ENCODE results near the gene HTR4. TPM values are rescaled to one million over a fixed set of nuclear protein-coding genes. Genes with fewer than 3 reads are reported as not detected.

The HTR4 gene
- total RNA-seq, 3 donors from 2014 or later, result 15.0 to 18.8 (median 17.3) TPM

GRCh38 chr5:148561801-148562311, 92.5 kb downstream of the HTR4 start:
- no peak for TF ChIP-seq CTCF (IDR thresholded peaks at IDR 0.05)
- Histone ChIP-seq H3K4me3 (no peak overlapping the region), H3K9me3 (no peaks in the 10 kb centered on the region), H3K4me1 (ENCODE audit: low read depth) (no peaks in the 10 kb centered on the region), H3K36me3 (ENCODE audit: low read depth) (no peaks in the 10 kb centered on the region)
- ATAC-seq, result peak; percentile 71
- peak in 1 of 3 donors; percentile 18 for DNase-seq
- intact Hi-C loops (cut with DNase I, micrococcal nuclease), result no loop called here

- ATAC-seq (peak; percentile 58), DNase-seq (peak; percentile 38 to 58 (median 41))
- Histone ChIP-seq H3K36me3 (ENCODE audit: low read depth) (no peaks in the 10 kb centered on the region), H3K9me3 (no peaks in the 10 kb centered on the region), H3K4me1 (ENCODE audit: low read depth) (no peaks in the 10 kb centered on the region), H3K4me3 (no peak overlapping the region)
- intact Hi-C loops (cut with DNase I, micrococcal nuclease), result no loop called here
- TF ChIP-seq CTCF (IDR thresholded peaks at IDR 0.05), result no peak
These were observed 94.9 kb downstream of the HTR4 start for GRCh38 chr5:148559461-148559860.

GRCh38 chr5:148558892-148559291, 95.4 kb downstream of the HTR4 start:
- no peak for DNase-seq
- no peak for TF ChIP-seq CTCF (IDR thresholded peaks at IDR 0.05)
- ATAC-seq, result peak; percentile 41

GRCh38 chr5:148556835-148557234, 97.5 kb downstream of the HTR4 start:
- DNase-seq, result no peak
- Histone ChIP-seq H3K36me3 (ENCODE audit: low read depth) (no peaks in the 10 kb centered on the region), H3K4me1 (ENCODE audit: low read depth) (no peaks in the 10 kb centered on the region), H3K4me3 (no peak overlapping the region), H3K9me3 (no peaks in the 10 kb centered on the region)
- TF ChIP-seq CTCF (IDR thresholded peaks at IDR 0.05), result no peak
- intact Hi-C loops (cut with DNase I, micrococcal nuclease), result no loop called here
- ATAC-seq, result no peak

More at GRCh38 chr5:148558892-148559291, 95.4 kb downstream of the HTR4 start:
- Histone ChIP-seq H3K9me3 (no peaks in the 10 kb centered on the region), H3K36me3 (ENCODE audit: low read depth) (no peaks in the 10 kb centered on the region), H3K4me3 (no peak overlapping the region), H3K4me1 (ENCODE audit: low read depth) (no peaks in the 10 kb centered on the region)
- intact Hi-C loops (cut with DNase I, micrococcal nuclease), result no loop called here

- intact Hi-C loops (cut with DNase I, micrococcal nuclease), result no loop called here
- Histone ChIP-seq H3K4me1 (ENCODE audit: low read depth) (no peaks in the 10 kb centered on the region), H3K4me3 (no peak overlapping the region), H3K36me3 (ENCODE audit: low read depth) (no peaks in the 10 kb centered on the region), H3K9me3 (no peaks in the 10 kb centered on the region)
- ATAC-seq (no peak), DNase-seq (no peak)
- TF ChIP-seq CTCF (IDR thresholded peaks at IDR 0.05), result no peak
These were observed 99.7 kb downstream of the HTR4 start for GRCh38 chr5:148554621-148555020.

- ATAC-seq, result no peak
- no peaks in the 10 kb centered on the region for H3K4me1 ChIP-seq (ENCODE audit: low read depth)
- intact Hi-C loops (cut with DNase I, micrococcal nuclease), result no loop called here
These were observed 110.6 kb downstream of the HTR4 start for GRCh38 chr5:148543727-148544126.

More at GRCh38 chr5:148543727-148544126, 110.6 kb downstream of the HTR4 start:
- DNase-seq, result no peak
- H3K9me3 ChIP-seq, result no peaks in the 10 kb centered on the region
- no peaks in the 10 kb centered on the region for H3K36me3 ChIP-seq (ENCODE audit: low read depth)
- H3K4me3 ChIP-seq, result no peak overlapping the region
- TF ChIP-seq CTCF (IDR thresholded peaks at IDR 0.05), result no peak
